CD4-positive, alpha-beta T cell treated with Interleukin-17A for 1 hour (primary cell): ENCODE data around the gene MBNL2.

ENCODE experiments used
- DNase-seq: peaks from one replicate; pipeline ENCODE4 v3.0.0-alpha.2; 2020

The MBNL2 gene

DNA sequence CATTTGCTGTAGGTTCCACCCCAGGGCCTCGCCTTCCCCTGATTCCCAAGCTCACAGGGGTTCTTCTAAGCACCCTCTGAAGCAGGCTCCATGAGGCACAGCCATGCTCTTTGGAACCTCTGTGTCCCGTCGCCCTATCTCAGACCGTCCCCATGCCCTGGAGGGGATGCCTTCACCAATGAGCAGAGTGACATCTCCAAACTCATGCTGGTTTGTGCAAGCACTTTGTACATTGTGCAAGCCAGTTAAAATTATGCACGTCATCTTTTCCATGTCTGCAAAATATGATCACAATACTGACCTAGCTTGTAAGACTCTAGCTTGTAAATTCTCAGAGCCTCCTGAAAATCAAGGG lies 165.3 kb downstream of the MBNL2 start:
- DNase-seq: no peak

DNA sequence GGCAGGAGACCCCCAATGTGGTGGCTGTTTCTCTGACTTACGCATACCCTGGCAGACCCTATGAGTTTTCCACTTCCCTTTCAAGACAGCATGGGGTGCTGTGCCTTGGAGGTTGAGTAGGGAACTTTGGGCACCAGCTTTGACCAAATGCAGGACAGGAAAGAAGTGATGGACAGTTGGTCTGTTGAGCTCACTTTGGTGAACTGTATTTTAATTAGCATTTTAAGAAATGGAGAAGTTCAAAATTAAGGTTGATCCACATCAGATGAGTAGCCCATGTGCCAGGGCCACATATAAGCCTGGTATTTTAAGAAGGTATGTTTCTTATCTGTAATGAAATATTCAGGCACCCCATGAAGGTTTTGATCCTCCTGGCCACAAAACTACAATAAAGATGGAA lies 165.8 kb downstream of the MBNL2 start:
- no peak for DNase-seq

DNA sequence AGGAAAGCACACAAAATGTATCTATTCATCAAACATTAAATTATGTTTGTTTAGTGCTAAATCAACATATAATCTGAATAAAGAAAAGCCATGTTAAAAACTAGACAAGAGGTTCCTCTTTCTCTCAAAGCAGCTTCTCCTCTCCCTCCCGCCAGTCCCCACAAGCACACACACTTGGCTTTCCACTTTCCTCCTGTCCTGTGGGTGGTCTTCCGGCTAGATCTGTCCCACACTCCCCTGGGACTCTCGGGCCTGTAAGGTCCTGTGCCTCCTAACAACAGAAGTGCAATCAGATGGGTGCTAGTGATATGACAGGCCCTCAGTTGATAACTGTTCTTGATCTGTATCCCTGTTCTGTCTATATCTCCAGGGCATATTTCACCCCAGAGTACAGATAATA lies 166.2 kb downstream of the MBNL2 start:
- DNase-seq: no peak

DNA sequence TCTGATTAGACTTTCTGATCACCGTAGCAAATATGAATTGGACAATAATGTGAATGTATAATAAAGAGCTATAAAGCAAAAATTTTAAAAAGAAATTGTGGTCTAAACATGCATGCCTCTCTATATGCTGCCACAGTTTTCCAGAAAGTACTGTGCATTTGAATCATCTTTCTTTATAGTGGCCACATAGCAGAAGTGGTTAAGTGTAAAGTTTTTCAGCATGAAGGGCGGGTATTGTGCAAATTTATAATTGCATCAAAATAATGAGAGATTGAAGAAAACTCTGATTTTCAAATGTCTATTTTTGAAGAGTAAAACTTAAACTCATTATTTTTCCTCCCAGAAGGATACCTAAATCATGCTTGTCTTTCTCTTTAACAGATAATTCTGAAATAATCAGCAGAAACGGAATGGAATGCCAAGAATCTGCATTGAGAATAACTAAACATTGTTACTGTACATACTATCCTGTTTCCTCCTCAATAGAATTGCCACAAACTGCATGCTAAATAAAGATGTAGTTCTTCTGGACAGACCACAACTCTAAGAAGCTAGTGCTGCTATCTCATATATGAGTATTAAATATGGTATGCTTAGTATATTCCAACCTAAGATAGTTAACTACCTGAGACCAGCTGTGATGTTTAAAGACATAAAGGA lies 168.9 kb downstream of the MBNL2 start:
- DNase-seq: no peak

DNA sequence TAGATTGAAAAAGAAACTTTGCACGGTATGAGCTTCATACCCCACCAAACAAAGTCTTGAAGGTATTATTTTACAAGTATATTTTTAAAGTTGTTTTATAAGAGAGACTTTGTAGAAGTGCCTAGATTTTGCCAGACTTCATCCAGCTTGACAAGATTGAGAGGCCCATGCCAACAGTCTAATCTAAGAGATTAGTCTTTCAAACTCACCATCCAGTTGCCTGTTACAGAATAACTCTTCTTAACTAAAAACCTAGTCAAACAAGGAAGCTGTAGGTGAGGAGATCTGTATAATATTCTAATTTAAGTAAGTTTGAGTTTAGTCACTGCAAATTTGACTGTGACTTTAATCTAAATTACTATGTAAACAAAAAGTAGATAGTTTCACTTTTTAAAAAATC lies 169.9 kb downstream of the MBNL2 start:
- DNase-seq: no peak

DNA sequence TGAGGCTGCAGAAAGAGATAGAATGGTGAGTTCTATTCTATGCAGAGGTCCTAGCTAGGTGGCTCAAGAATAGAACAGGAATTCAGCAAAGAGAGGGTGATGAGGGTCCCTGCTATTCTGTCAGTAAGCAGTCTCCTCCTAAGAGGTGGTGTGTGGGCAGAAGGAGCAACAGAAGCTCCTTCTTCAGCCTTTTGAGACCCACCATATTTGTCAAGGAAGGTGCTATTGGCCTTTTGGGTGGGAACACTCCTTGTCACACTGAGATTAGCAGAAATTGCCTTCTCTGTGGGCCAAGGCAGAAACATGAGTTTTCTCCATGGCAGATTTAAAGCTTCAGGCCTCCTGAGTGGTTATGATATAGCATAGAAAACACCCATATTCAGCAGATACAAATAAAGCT lies 172.4 kb downstream of the MBNL2 start:
- DNase-seq: no peak

DNA sequence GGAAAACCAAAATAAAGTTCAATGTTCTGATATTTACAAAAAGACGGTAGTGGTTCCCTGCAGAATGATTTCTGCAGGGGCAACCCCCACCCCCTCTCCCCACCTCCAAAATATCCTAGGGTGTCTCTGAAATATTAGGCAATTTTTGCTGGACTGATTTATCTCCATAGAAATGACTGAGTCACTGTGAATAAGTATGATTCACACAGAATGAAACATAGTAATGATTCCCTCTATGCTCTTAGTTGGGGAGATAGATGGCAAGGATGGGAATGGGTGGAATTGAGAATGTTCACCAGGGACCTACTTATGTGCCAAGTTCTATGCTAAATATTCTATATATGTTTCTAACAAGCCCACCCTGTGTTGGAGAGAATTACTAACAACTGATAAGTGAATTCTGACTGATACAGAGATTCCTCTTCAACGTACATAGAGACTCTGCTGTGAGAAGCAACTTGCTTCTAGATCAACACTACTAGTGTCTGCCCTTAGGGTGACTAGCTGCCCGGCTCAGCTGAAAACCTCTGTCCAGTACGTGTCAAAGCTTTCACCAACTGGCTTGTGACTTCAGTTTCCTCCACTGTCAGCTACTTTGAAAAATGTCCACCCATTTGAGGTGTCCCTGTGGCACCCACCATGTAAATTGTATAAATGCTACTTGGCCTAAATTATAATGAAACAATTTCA lies 173.5 kb downstream of the MBNL2 start:
- DNase-seq: no peak

DNA sequence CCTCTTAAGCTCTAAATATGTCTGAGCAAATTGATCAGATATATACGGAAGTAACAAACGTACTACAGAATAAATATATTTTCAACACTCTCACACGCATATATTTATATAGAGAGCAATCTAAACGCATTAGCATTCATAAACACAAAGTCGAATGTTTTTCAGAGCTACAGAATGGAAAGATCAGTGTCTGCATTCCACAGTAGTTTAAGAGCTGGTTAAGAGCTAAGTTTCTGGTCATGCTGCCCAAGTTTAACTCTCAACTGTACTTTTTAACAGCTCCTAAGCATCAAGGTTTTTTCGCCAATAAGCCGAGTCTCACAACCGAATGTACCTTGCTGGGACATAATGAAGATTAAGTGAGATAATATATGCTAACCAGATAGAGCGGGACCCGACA lies 175.1 kb downstream of the MBNL2 start:
- DNase-seq: no peak

DNA sequence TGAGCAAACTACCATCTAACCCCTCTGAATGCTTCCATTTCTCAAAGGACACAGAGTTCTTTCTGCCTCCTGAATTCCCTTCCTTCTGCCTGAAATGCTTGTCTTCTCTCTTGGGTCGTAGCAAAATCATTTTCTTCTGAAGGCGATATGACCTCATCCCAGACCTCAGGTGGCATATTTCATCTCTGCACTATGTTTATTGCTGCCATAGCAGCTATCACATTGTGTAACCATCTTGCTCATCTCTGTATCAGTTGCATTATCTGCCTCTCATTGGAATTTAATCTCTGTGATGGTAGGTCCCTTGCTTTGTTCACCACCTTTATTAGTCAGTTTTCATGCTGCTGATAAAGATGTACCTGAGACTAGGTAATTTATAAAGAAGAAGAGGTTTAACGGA lies 179.3 kb downstream of the MBNL2 start:
- no peak for DNase-seq

DNA sequence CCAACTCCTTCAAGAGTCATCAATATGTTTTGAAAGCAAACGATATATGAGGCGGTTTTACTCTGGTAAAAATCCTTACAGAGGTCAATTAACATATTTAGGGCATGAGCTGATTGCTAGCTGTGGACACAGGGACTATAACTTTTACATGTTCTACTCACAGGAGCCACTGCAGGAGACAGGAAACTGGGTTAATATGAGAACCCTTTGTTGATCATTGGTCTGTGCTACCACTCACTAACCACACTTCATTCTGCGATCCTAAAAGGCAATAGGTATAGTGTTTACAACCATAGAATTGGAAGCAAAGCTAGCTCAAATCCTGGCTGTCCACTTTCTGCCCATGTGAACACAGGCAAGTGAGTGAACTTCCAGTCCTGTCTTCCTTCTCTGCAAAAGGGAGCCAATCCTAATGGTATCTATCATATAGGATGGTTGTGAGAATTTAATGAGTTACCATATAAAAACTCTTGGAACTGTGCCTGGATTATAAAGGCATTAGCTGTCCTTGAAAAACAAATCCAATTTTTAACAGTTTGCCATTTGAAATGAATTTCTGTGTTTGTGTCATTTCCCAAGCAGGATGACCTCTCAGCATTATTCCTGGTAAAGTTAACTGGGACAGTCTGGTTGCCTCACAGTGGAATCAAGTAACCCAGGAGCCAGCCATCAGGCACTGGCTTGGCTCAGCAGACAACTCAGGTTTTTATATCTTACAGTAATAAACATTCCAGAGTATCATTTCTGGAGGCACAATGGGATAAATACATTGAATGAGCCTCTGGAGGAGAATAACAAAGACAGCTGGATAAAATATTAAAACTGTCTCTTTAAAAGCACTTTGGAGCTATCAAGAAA lies 182.0 kb downstream of the MBNL2 start:
- DNase-seq: no peak

DNA sequence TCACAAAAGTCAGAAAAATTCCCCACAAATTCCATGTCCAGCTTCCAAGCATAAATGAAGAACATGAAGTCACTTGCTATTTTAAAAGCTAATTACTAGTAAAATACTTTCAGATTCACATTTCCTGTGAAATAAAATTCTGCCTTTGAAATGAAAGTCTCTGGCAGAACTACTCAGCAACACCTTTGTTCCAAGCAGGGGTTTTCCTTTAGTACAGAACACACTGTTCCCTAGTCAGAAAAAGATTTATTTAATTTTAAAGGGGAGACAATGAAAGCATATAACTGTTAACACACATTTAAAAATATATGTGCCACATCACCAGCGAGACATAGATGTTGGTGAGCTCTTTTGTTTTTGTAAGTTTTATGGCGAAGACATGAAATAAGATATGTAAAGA lies 185.4 kb downstream of the MBNL2 start:
- no peak for DNase-seq

DNA sequence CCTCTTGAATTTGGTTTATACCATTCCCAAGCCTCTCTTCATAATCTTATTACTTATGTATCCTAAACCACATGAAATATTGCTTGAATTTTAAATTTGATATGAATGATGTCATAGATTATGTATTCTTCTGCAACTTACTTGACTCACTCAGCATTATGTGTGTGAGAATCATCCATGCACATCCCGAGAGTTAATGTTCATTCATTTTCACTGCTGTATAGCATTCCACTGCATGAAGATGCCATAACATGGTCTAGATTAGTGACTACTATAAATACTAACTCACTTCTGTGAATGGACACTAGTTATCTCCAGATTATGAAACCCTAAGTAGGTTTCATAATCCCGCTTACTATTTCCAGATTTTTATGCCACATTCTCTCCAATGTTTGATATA lies 186.8 kb downstream of the MBNL2 start:
- no peak for DNase-seq

DNA sequence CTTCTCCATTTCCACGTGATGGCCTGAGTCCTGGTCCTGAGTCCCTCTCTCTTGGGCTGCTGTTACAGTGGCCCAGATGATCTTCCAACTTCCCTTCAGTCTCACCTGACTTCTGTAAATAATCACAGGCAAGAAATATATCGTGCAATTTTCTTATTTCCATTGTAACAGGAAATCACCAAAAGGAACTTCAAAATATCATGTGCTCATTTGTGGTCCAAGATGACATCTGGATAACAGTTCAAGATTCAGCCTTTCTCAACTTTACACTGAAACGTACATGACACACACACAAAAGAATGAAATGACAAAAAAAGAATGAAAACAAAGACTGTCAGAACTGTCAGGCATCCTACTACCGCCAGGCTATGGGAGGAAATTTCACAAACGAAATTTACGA lies 189.9 kb downstream of the MBNL2 start:
- DNase-seq: no peak

DNA sequence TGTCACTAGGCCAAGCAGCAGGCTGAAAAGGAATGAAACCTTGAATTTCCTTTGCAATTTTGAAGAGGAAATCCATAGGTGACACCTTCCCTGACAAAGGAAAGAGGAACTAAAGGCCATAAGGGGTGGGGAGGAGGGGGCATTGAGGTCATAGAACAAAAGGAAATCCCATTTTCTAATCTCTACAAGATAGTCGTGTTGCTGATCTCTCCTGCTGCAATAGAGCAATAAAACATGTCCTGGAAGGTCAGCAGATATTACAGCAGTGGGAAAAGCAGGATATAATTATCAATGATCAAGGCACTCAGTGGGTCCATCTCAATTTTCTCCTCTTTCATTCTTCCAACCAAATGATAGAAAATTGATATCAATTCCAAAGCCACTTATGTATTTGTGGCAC lies 191.6 kb downstream of the MBNL2 start:
- no peak for DNase-seq

DNA sequence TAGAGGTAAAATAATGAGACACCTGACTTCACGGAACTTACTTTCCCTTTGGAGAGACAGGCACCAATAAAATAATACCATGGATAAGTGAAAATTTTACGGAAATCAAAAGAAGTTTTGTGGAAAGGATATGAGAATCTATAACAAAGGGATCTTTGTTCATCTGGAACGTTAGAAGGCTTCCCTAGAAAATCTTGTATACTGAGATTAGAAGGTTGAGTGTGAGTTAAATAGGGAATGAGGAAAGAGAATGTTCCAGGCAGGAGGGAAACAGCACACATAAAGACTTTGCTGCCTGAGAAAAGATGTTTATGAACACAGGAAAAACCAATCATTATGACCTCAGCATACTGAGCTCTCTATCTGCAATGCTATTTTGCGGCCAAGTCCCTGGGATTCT lies 192.3 kb downstream of the MBNL2 start:
- DNase-seq: no peak

DNA sequence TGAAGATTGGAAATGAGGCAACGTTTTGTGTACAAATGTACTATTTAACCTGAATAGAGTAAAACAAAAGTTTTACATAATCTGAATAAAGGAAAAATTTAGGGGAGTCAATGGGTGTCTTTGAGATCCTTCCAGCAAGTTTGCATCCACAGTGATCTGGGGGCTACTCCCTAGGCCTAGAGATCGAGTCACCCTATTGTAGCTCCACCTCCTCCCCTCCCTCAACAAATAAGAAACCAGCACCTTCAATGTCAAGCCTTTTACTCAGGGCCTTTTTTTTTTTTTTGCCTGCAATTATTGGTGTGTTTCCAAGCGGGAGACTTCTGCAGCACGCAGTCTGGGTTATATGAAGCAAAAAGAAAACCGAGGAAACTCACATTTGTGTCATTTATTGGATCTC lies 195.6 kb downstream of the MBNL2 start:
- no peak for DNase-seq

DNA sequence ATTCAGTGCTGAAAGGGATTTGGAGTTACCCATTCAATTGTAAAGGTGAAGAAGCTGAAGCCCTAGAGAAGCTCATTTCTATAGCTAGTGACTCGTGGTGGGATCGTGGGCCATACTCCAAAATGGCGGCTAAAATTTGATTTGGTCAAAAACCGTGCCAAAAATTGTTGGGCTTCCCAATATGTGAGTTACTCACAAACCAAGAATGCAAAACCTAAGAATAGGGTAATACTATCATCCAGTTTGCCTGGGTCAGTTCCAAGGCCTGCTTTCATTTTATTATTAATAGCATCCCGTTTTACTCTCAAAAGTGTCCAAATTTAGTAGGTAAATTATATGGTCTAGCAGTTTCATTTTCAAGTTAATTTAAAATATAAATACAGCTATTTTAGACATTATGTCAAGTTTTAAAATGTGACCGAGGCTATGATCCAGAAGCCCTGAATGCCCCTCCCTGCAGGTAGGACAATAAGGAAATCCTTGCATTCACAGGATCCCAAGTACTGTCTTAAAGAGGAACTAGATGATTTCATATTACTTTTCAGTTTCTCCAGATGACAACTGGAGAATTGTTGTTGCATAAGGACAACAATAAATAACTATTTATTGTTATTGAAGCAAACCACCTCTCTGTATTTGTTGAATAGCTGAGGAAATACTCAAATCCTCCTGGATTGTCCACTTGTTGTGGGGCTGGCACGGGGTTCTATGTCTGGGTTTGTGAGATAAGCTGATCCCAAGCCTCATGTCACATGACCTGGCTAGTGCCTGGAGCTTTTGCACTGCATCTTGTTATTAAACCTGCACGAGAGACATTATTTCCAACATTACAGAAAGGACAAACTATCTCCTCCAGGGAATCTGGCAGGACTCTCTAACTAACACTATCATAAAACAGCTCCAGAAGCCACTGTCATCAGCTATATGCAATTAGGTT lies 200.3 kb downstream of the MBNL2 start:
- DNase-seq: no peak

DNA sequence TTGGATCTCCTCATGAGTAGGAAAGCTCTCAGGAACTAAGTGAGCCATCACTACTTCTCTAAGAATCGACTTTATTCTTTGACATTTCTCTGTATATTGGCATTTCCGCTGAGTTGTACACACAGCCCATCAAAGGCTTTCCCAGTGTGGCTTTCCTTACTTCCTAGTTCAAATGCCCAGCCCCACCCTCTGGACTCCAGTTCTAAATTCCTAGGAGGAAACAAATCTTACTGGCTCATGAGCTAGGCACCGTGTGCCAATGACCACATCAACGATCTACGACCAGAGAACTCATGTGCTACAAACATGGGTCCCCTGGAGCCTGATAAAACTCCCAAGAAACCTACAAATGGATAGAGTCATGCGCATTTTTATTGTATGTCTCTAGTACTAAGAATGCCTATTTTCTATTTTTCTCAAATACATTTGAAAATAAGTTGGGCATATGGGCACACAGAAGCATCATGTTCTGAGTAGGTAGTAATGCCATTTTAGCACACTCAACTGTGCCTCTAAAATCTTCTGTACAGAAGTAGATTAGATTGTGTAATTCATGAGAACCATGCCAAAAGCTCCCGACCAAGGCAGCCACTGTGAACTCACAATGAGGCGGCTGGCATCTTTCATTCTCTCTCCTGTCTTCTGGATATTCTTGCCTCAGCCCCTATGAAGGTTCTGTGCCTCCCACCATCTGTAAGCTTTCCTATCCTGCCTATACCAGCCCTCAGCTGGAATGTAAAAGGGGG lies 201.3 kb downstream of the MBNL2 start:
- no peak for DNase-seq

DNA sequence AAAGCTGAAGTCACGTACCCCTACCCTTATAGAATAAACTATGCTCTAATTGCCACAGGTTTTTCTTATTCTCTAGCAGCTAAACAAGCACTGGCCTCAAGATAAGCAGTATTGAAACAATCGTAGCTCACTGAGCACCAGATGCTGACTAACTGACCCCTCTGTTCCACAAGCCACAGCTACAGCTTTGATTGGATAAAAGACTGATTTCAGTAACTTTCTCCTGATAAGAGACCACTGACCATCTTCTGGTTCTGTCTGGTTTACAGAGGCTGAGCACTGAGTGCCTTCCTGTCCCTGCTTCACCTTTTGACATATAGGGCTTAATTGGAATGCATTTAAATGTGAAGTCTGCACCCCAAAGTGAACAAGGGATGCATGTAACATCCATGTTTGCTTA lies 203.5 kb downstream of the MBNL2 start:
- no peak for DNase-seq

DNA sequence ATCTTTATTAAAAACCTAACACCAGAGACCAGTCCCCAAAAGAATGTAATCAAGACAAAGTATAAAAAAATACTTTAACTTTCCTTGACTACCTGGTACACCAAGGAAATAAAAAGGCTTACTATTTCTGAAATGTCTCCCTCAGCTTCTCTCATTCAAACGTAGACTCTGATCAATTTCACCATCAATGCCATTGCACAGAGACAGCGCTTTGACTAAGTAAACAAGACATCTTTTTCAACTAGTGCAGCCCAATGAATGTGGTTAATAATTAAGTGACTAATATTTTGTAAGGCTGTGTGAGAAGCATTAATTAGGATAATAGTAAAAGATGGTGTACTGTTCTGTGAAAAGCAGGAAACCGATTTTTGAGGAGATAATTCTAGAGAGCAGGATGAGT lies 204.6 kb downstream of the MBNL2 start:
- DNase-seq: no peak

DNA sequence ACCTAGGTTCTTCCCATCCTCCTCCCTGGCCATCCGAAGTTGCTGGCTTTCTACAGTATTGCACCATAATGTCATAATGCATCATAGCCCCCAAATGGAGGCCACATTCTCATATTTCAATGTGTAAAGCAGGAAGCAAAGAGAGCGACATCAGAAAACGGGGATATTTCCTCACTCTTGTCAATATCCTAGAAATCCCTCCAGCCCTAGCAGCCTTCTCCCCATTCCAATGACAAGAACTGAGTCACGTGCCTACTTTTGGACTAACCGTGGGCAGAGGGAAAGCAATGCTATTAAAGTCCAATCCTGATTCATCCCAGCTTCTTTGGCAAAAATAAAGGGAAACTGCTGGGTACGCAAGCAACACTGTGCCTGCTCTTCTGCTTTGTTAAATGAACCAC lies 207.5 kb downstream of the MBNL2 start:
- DNase-seq: no peak

DNA sequence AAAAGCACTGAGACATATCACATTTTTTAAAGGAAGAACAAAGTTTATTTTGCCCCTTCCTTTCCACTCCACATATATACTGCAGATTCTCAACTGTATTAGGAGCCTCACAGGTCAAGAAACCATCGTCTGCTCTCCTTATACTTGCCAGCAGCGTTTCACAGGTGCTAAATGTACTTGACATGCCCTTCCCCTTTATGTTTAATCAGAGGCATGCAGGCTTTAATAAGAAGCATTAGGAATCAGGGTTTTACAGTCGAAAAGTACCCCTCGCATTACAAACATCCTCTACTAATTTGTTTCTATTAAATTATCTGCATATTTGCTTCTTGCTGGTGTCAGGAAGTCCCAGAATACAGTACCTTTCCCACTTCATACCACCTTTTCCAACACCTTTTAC lies 208.2 kb downstream of the MBNL2 start:
- DNase-seq: no peak
